GM19023 (cell line): Measurements from ENCODE around the gene ANKRD2.

Source experiments
- ATAC-seq: cut with Tn5 transposase; IDR thresholded peaks from one replicate; pipeline ENCODE4 v1.9.1; 2021; ENCODE audit warnings: mild to moderate bottlenecking, moderate library complexity; ENCODE audit not compliant: unreplicated experiment

Gene ANKRD2

GRCh38 chr10:97632949-97633884, 60.6 kb downstream of the ANKRD2 start, which contains the start of gene MORN4:
Gene MORN4 (minus strand): TSS chr10:97633500. CDS start chr10:97619653, 13,847 bp downstream.
- peak; percentile 99 for ATAC-seq
